IPS-NIHi11 (cell line): Measurements from ENCODE around the gene LTA4H.

Experiments used
- DNase-seq: peaks from one replicate; pipeline ENCODE4 v3.0.0; 2012; ENCODE audit warnings: mixed read lengths, low spot score

Gene LTA4H

GRCh38 chr12:96057986-96058553 lies 22.7 kb upstream of the LTA4H start:
- DNase-seq = no peak

GRCh38 chr12:96056646-96057455 lies 21.5 kb upstream of the LTA4H start:
- no peak for DNase-seq

- DNase-seq = no peak
Measured at GRCh38 chr12:96054244-96054610, 18.8 kb upstream of the LTA4H start.

- no peak for DNase-seq
Measured at GRCh38 chr12:96053476-96054243, 18.3 kb upstream of the LTA4H start.

- DNase-seq = no peak
Measured at GRCh38 chr12:96051756-96052485, 16.5 kb upstream of the LTA4H start.

GRCh38 chr12:96050139-96050538 lies 14.8 kb upstream of the LTA4H start:
- no peak for DNase-seq

- DNase-seq = no peak
Measured at GRCh38 chr12:96049101-96049500, 13.7 kb upstream of the LTA4H start.

- DNase-seq = no peak
Measured at GRCh38 chr12:96048393-96048969, 13.1 kb upstream of the LTA4H start.

GRCh38 chr12:96047229-96048211 lies 12.1 kb upstream of the LTA4H start:
- peak; percentile 21 for DNase-seq

- DNase-seq = no peak
Measured at GRCh38 chr12:96046543-96047228, 11.3 kb upstream of the LTA4H start.

GRCh38 chr12:96045566-96045965 lies 10.2 kb upstream of the LTA4H start:
- DNase-seq = no peak

- no peak for DNase-seq
Measured at GRCh38 chr12:96044943-96045290, 9.5 kb upstream of the LTA4H start.

- DNase-seq = no peak
Measured at GRCh38 chr12:96044017-96044942, 8.9 kb upstream of the LTA4H start.

- DNase-seq = no peak
Measured at GRCh38 chr12:96041181-96041580, 5.8 kb upstream of the LTA4H start.

- no peak for DNase-seq
Measured at GRCh38 chr12:96040305-96041133, 5.1 kb upstream of the LTA4H start.

GRCh38 chr12:96039516-96039915 lies 4.1 kb upstream of the LTA4H start:
- no peak for DNase-seq

- no peak for DNase-seq
Measured at GRCh38 chr12:96036765-96037455, 1.5 kb upstream of the LTA4H start.
